ENCODE results near the gene EARS2. TPM values are rescaled to one million over a fixed set of nuclear protein-coding genes. Genes with fewer than 3 reads are reported as not detected.
A peak's percentile ranks its signal among the peaks of the same experiment; 100 is the strongest.

Gene EARS2
- total RNA-seq, 1 experiment from 2014 or later = 55.9 TPM

DNA sequence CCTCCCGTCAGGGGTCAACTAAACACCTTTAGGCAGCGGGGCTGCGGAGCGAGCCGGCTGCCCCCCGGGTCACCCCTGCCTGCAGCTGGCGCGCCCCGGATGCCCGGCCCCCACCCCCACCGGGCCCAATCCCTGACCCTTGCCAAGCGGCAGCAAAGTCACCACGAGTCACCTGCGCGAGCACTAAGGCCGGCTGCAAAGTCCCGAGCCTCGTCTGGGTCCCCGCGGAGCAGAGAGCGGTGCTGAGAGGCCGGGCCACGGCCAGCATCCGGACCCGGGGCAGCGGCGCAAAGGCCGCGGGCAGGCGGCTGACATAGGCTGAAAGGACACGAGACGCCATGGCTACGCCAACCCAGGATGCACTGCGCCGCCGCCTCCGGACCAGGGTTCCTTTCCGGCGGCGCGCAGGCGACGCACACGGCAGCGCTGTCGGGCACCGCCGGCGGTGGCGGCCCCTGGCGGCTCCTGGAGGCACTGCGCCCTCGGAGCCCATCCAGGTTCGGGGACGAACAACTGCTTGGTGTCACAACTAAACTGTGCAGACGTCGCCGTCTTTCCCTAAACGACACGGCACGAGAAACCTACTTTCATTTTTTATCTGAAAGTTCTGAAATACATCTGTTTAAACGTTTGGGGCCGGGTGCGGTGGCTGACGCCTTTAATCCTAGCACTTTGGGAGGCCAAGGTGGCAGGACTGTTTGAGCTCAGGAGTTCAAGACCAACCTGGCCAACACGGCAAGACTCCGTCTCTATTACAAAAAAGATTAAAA, 39.0 kb upstream of the EARS2 start, which contains the start of gene NDUFAB1 (continued):
- TF ChIP-seq CREM (CRISPR knock-in tag; IDR thresholded peaks at IDR 0.05) (peak; percentile 78), CBFB (CRISPR knock-in tag; IDR thresholded peaks at IDR 0.05; ENCODE audit: low read depth) (no peak), ZNF396 (CRISPR knock-in tag; IDR thresholded peaks at IDR 0.05; ENCODE audit: borderline replicate concordance) (no peak), MXD4 (CRISPR knock-in tag; IDR thresholded peaks at IDR 0.05; ENCODE audit: borderline replicate concordance) (no peak)
- TF ChIP-seq, protein P1, sequence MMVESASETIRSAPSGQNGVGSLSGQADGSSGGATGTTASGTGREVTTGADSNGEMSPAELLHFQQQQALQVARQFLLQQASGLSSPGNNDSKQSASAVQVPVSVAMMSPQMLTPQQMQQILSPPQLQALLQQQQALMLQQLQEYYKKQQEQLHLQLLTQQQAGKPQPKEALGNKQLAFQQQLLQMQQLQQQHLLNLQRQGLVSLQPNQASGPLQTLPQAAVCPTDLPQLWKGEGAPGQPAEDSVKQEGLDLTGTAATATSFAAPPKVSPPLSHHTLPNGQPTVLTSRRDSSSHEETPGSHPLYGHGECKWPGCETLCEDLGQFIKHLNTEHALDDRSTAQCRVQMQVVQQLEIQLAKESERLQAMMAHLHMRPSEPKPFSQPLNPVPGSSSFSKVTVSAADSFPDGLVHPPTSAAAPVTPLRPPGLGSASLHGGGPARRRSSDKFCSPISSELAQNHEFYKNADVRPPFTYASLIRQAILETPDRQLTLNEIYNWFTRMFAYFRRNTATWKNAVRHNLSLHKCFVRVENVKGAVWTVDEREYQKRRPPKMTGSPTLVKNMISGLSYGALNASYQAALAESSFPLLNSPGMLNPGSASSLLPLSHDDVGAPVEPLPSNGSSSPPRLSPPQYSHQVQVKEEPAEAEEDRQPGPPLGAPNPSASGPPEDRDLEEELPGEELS (CRISPR knock-in tag; IDR thresholded peaks at IDR 0.05) = peak; percentile 65; the same call in 1 of the 2 replicates

DNA sequence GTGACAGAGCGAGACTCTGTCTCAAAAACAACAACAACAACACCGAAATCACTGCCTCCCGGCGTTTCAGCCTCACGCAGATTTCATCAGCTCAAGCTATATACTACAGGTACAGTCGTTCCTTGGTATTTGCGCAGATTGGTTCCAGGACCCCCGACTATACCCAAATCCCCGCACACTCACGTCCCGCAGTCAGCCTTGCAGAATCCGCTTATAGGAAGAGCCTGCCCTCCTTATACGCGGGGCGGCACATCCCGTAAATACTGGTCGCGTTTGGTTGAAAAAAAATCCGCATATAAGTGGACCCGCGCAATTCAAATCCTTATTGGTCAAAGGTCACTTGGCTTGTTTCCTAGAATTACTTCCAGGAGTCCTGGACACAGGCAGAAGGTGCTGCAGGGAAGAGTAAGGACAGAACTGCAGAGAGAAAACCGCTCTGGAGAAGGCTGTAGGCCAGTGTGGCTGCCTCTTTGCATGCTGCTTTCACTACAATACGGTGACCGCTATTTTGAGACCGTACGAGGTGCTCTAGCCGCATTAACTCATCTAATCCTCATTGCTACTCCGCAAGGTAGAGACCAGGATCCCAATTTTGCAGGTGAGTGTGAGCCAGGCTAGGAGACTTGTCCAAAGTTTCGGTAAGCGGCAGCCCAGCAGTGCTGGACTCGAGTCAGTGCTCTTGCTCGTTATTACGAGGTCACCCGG, 38.2 kb upstream of the EARS2 start:
- ATAC-seq (no peak), DNase-seq (ENCODE audit: low spot score) (no peak)
- ChIA-PET CTCF (interaction anchor here (1.9 kb wide), 1 partner anchor 83 kb away, joined by 16 read pairs; the partner anchor contains the start of gene PLK1), POLR2A (interaction anchor here (2.5 kb wide), 1 partner anchor 38 kb away, joined by 7 read pairs; the partner anchor contains the start of genes EARS2 and UBFD1)
- Mint-ChIP-seq H3K27me3 (ENCODE audit: low read depth) (no peaks in the 10 kb centered on the region), H3K9me3 (no peaks in the 10 kb centered on the region), H3K4me3 (peak overlapping the region; percentile 84), H3K27ac (peak overlapping the region; percentile 72), H3K4me1 (peaks cover 22% of the 10 kb centered on the region), H3K36me3 (peaks cover 27% of the 10 kb centered on the region)
- no peak for TF ChIP-seq KAT7 (CRISPR knock-in tag; IDR thresholded peaks at IDR 0.05; ENCODE audit: borderline replicate concordance)
- 0 out of 2 replicates have a peak, but pooled peaks have one; percentile 6 for TF ChIP-seq EMX1 (CRISPR knock-in tag; IDR thresholded peaks at IDR 0.05)

DNA sequence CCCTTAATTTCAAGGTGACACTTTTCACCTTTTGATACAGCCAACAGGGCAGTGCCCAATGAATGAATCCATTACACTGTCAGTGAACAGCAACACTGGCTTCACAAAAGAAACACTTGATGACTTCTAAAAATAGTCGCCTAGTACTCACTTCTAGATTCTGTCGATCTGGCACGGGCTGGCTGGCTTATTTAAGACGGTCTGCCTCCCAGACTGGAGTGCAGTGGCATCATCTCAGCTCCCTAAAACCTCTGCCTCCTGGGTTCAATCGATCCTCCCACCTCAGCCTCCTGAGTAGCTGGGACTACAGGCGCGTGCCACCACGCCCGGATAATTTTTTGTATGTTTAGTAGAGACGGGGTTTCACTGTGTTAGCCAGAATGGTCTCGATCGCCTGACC, 37.0 kb upstream of the EARS2 start:
- DNase-seq (ENCODE audit: low spot score) (no peak), ATAC-seq (no peak)
- CTCF ChIA-PET = no interaction called here
- Mint-ChIP-seq H3K36me3 (peaks cover 35% of the 10 kb centered on the region), H3K9me3 (no peaks in the 10 kb centered on the region), H3K27ac (no peak overlapping the region), H3K4me1 (peaks cover 15% of the 10 kb centered on the region), H3K4me3 (peak overlapping the region; percentile 84; the same call in 1 of the 2 replicates), H3K27me3 (ENCODE audit: low read depth) (no peaks in the 10 kb centered on the region)
- TF ChIP-seq, protein P2, sequence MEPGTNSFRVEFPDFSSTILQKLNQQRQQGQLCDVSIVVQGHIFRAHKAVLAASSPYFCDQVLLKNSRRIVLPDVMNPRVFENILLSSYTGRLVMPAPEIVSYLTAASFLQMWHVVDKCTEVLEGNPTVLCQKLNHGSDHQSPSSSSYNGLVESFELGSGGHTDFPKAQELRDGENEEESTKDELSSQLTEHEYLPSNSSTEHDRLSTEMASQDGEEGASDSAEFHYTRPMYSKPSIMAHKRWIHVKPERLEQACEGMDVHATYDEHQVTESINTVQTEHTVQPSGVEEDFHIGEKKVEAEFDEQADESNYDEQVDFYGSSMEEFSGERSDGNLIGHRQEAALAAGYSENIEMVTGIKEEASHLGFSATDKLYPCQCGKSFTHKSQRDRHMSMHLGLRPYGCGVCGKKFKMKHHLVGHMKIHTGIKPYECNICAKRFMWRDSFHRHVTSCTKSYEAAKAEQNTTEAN (CRISPR knock-in tag; IDR thresholded peaks at IDR 0.05) = no peak
- TF ChIP-seq, protein P3, sequence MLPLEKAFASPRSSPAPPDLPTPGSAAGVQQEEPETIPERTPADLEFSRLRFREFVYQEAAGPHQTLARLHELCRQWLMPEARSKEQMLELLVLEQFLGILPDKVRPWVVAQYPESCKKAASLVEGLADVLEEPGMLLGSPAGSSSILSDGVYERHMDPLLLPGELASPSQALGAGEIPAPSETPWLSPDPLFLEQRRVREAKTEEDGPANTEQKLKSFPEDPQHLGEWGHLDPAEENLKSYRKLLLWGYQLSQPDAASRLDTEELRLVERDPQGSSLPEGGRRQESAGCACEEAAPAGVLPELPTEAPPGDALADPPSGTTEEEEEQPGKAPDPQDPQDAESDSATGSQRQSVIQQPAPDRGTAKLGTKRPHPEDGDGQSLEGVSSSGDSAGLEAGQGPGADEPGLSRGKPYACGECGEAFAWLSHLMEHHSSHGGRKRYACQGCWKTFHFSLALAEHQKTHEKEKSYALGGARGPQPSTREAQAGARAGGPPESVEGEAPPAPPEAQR (CRISPR knock-in tag; IDR thresholded peaks at IDR 0.05) = no peak
- TF ChIP-seq, protein P4, sequence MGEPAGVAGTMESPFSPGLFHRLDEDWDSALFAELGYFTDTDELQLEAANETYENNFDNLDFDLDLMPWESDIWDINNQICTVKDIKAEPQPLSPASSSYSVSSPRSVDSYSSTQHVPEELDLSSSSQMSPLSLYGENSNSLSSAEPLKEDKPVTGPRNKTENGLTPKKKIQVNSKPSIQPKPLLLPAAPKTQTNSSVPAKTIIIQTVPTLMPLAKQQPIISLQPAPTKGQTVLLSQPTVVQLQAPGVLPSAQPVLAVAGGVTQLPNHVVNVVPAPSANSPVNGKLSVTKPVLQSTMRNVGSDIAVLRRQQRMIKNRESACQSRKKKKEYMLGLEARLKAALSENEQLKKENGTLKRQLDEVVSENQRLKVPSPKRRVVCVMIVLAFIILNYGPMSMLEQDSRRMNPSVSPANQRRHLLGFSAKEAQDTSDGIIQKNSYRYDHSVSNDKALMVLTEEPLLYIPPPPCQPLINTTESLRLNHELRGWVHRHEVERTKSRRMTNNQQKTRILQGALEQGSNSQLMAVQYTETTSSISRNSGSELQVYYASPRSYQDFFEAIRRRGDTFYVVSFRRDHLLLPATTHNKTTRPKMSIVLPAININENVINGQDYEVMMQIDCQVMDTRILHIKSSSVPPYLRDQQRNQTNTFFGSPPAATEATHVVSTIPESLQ (CRISPR knock-in tag; IDR thresholded peaks at IDR 0.05) = no peak
- no peak for TF ChIP-seq TEAD1 (CRISPR knock-in tag; IDR thresholded peaks at IDR 0.05)
- POLR2A ChIA-PET = no interaction called here

Data from WTC11 (cell line).